Naive B cell (primary cell): ENCODE data around the gene THADA. TPM values are rescaled to one million over a fixed set of nuclear protein-coding genes. Genes with fewer than 3 reads are reported as not detected.
A peak's percentile ranks its signal among the peaks of the same experiment; 100 is the strongest.

Source experiments
- ATAC-seq, 2 donors: fragments of 150-1000 bp; cut with Tn5 transposase; 2 replicates each; pipeline ENCODE4 v1.10.0; 2021; ENCODE audit warnings: low read depth in 2 of 2, mild to moderate bottlenecking in 2 of 2, moderate library complexity in 2 of 2
- DNase-seq: peaks from one replicate; pipeline ENCODE4 v3.0.0; 2022
- H3K27ac Mint-ChIP-seq, 6 donors: one replicate each; pipeline ENCODE4 v1.8.0; 2020 to 2022; ENCODE audit warnings: mild to moderate bottlenecking in 6 of 6, mixed read lengths in 6 of 6, moderate library complexity in 5 of 6, inconsistent platforms in 2 of 6
- H3K27me3 Mint-ChIP-seq, 3 donors: one replicate each; pipeline ENCODE4 v1.8.0; 2021 to 2022; ENCODE audit warnings: mixed read lengths in 3 of 3, mild to moderate bottlenecking in 1 of 3
- H3K36me3 Mint-ChIP-seq, 2 donors: one replicate each; pipeline ENCODE4 v1.8.0; 2020 to 2022; ENCODE audit warnings: mixed read lengths in 2 of 2, inconsistent platforms in 1 of 2, mild to moderate bottlenecking in 1 of 2
- H3K4me1 Mint-ChIP-seq, 3 donors: one replicate each; pipeline ENCODE4 v1.8.0; 2020 to 2022; ENCODE audit warnings: mixed read lengths in 3 of 3, inconsistent platforms in 1 of 3, mild to moderate bottlenecking in 1 of 3, moderate library complexity in 1 of 3
- H3K4me3 Mint-ChIP-seq, 8 donors: one replicate each; pipeline ENCODE4 v1.8.0; 2020 to 2022; ENCODE audit warnings: mild to moderate bottlenecking in 8 of 8, mixed read lengths in 8 of 8, moderate library complexity in 8 of 8, inconsistent platforms in 2 of 8
- H3K9me3 Mint-ChIP-seq, 7 donors: one replicate each; pipeline ENCODE4 v1.8.0; 2020 to 2022; ENCODE audit warnings: mixed read lengths in 7 of 7, mild to moderate bottlenecking in 5 of 7, inconsistent platforms in 2 of 7, moderate library complexity in 1 of 7
- polyA plus RNA-seq, 6 donors: library from polyadenylated mRNA; unstranded; fragments of 300-500 nt; fragmentation: Illumina TruSeq; gene quantifications; one replicate each; pipeline ENCODE4 v1.2.3, GENCODE V29; 2021; ENCODE audit warnings: low read depth in 6 of 6

The THADA gene
- polyA plus RNA-seq, 6 donors from 2014 or later = 8.3 to 20.2 (median 13.0) TPM

GRCh38 chr2:43460611-43461365, 135.1 kb downstream of the THADA start:
- Mint-ChIP-seq H3K27me3 (no peaks in the 10 kb centered on the region), H3K9me3 (no peaks in the 10 kb centered on the region)
- ATAC-seq = no peak

GRCh38 chr2:43460174-43460546, 135.7 kb downstream of the THADA start:
- Mint-ChIP-seq H3K27me3 (no peaks in the 10 kb centered on the region), H3K36me3 (peaks cover 0 to 14% of the 10 kb centered on the region in 2 donors), H3K4me3 (no peak overlapping the region), H3K4me1 (peaks cover 17 to 25% (median 20%) of the 10 kb centered on the region in 3 donors), H3K27ac (peak overlapping the region in 1 of 6 donors; percentile 6), H3K9me3 (no peaks in the 10 kb centered on the region)
- DNase-seq (no peak), ATAC-seq (no peak)

More at GRCh38 chr2:43460611-43461365, 135.1 kb downstream of the THADA start:
- peaks cover 3 to 17% of the 10 kb centered on the region in 2 donors for H3K36me3 Mint-ChIP-seq
- peaks cover 23 to 28% (median 27%) of the 10 kb centered on the region in 3 donors for H3K4me1 Mint-ChIP-seq
- DNase-seq = no peak
- no peak overlapping the region for H3K4me3 Mint-ChIP-seq
- peak overlapping the region in 3 of 6 donors; percentile 1 to 91 (median 6) for H3K27ac Mint-ChIP-seq

GRCh38 chr2:43459446-43460173, 136.2 kb downstream of the THADA start:
- no peaks in the 10 kb centered on the region for H3K9me3 Mint-ChIP-seq
- H3K27ac Mint-ChIP-seq = peak overlapping the region in 1 of 6 donors; percentile 49
- ATAC-seq = no peak
- peaks cover 0 to 14% of the 10 kb centered on the region in 2 donors for H3K36me3 Mint-ChIP-seq
- H3K4me1 Mint-ChIP-seq = peaks cover 17 to 25% (median 18%) of the 10 kb centered on the region in 3 donors
- H3K4me3 Mint-ChIP-seq = no peak overlapping the region
- no peaks in the 10 kb centered on the region for H3K27me3 Mint-ChIP-seq
- DNase-seq = no peak

GRCh38 chr2:43458014-43458628, 137.7 kb downstream of the THADA start:
- Mint-ChIP-seq H3K36me3 (peaks cover 1 to 14% of the 10 kb centered on the region in 2 donors), H3K4me1 (peaks cover 15 to 25% (median 17%) of the 10 kb centered on the region in 3 donors), H3K9me3 (no peaks in the 10 kb centered on the region), H3K27me3 (no peaks in the 10 kb centered on the region), H3K4me3 (no peak overlapping the region), H3K27ac (no peak overlapping the region)
- no peak for ATAC-seq
- DNase-seq = no peak

GRCh38 chr2:43455731-43456642, 139.9 kb downstream of the THADA start:
- no peak for DNase-seq
- no peak overlapping the region for H3K27ac Mint-ChIP-seq
- no peak overlapping the region for H3K4me3 Mint-ChIP-seq
- H3K36me3 Mint-ChIP-seq = peaks cover 18 to 28% of the 10 kb centered on the region in 2 donors
- H3K4me1 Mint-ChIP-seq = peaks cover 8 to 12% (median 11%) of the 10 kb centered on the region in 3 donors
- ATAC-seq = no peak
- peaks cover 2 to 8% (median 5%) of the 10 kb centered on the region in 7 donors for H3K9me3 Mint-ChIP-seq
- no peaks in the 10 kb centered on the region for H3K27me3 Mint-ChIP-seq

GRCh38 chr2:43455296-43455695, 140.5 kb downstream of the THADA start:
- Mint-ChIP-seq H3K36me3 (peaks cover 24% of the 10 kb centered on the region in 2 donors), H3K27ac (peak overlapping the region in 2 of 6 donors; percentile 27 to 60), H3K9me3 (peaks cover 4 to 13% (median 7%) of the 10 kb centered on the region in 7 donors), H3K4me3 (no peak overlapping the region), H3K27me3 (no peaks in the 10 kb centered on the region), H3K4me1 (peaks cover 1 to 5% (median 5%) of the 10 kb centered on the region in 3 donors)
- ATAC-seq (no peak), DNase-seq (no peak)

GRCh38 chr2:43454791-43455190, 141.0 kb downstream of the THADA start:
- Mint-ChIP-seq H3K27ac (no peak overlapping the region), H3K27me3 (no peaks in the 10 kb centered on the region)
- ATAC-seq = no peak

GRCh38 chr2:43453179-43454170, 142.4 kb downstream of the THADA start:
- no peak overlapping the region for H3K27ac Mint-ChIP-seq
- H3K27me3 Mint-ChIP-seq = no peaks in the 10 kb centered on the region
- no peak for DNase-seq
- H3K4me3 Mint-ChIP-seq = no peak overlapping the region
- ATAC-seq = no peak
- peaks cover 4 to 16% (median 7%) of the 10 kb centered on the region in 7 donors for H3K9me3 Mint-ChIP-seq
- H3K4me1 Mint-ChIP-seq = no peaks in the 10 kb centered on the region
- peaks cover 26 to 38% of the 10 kb centered on the region in 2 donors for H3K36me3 Mint-ChIP-seq

More at GRCh38 chr2:43454791-43455190, 141.0 kb downstream of the THADA start:
- H3K9me3 Mint-ChIP-seq = peaks cover 4 to 16% (median 7%) of the 10 kb centered on the region in 7 donors
- DNase-seq = no peak
- no peak overlapping the region for H3K4me3 Mint-ChIP-seq
- peaks cover 24 to 29% of the 10 kb centered on the region in 2 donors for H3K36me3 Mint-ChIP-seq
- H3K4me1 Mint-ChIP-seq = peaks cover 0 to 4% (median 4%) of the 10 kb centered on the region in 3 donors

GRCh38 chr2:43452318-43452731, 143.5 kb downstream of the THADA start:
- Mint-ChIP-seq H3K4me3 (no peak overlapping the region), H3K36me3 (peaks cover 28 to 40% of the 10 kb centered on the region in 2 donors), H3K4me1 (peaks cover 0 to under 1% (median 0%) of the 10 kb centered on the region in 3 donors), H3K27ac (no peak overlapping the region), H3K9me3 (peaks cover 4 to 16% (median 7%) of the 10 kb centered on the region in 7 donors), H3K27me3 (no peaks in the 10 kb centered on the region)
- no peak for DNase-seq
- no peak for ATAC-seq

- H3K4me3 Mint-ChIP-seq = peak overlapping the region in 1 of 8 donors; percentile 22
- ATAC-seq (no peak), DNase-seq (no peak)
- no peaks in the 10 kb centered on the region for H3K27me3 Mint-ChIP-seq
- H3K36me3 Mint-ChIP-seq = peaks cover 40 to 46% of the 10 kb centered on the region in 2 donors
- H3K9me3 Mint-ChIP-seq = peaks cover 4 to 16% (median 7%) of the 10 kb centered on the region in 7 donors
- no peak overlapping the region for H3K27ac Mint-ChIP-seq
- peaks cover 0 to 5% (median 0%) of the 10 kb centered on the region in 3 donors for H3K4me1 Mint-ChIP-seq
Observed at GRCh38 chr2:43450617-43451016, 145.2 kb downstream of the THADA start.

- Mint-ChIP-seq H3K27me3 (no peaks in the 10 kb centered on the region), H3K36me3 (peaks cover 48 to 52% of the 10 kb centered on the region in 2 donors), H3K9me3 (peaks cover 4 to 16% (median 7%) of the 10 kb centered on the region in 7 donors), H3K4me3 (no peak overlapping the region), H3K27ac (peak overlapping the region in 2 of 6 donors; percentile 52 to 72), H3K4me1 (peaks cover 0 to 5% (median 0%) of the 10 kb centered on the region in 3 donors)
- DNase-seq (no peak), ATAC-seq (no peak)
Observed at GRCh38 chr2:43448822-43449110, 147.1 kb downstream of the THADA start.
